Osteoblast (primary cell): ENCODE data around the gene ADAT2. TPM values are rescaled to one million over a fixed set of nuclear protein-coding genes. Genes with fewer than 3 reads are reported as not detected.
"Not testable (repeated sequence)": the region's sequence is repeated elsewhere in the genome, so short reads cannot be mapped to it uniquely, and the experiment has no call there.

ENCODE experiments used
- DNase-seq: peaks from one replicate; pipeline ENCODE4 v3.0.0; 2011; ENCODE audit warnings: low spot score, mixed read lengths; ENCODE audit not compliant: insufficient read length; ENCODE audit errors: missing footprints
- H2AFZ ChIP-seq: 2 replicates; pipeline ENCODE4 v1.6.0; 2011; ENCODE audit warnings: mild to moderate bottlenecking, low read length
- H3K27ac ChIP-seq: 2 replicates; pipeline ENCODE4 v1.5.1; 2011; ENCODE audit warnings: mild to moderate bottlenecking, low read depth, low read length, moderate library complexity
- H3K27me3 ChIP-seq: 2 replicates; pipeline ENCODE4 v1.6.0; 2012; ENCODE audit warnings: mild to moderate bottlenecking, control low read depth, inconsistent platforms, low read length, moderate library complexity; ENCODE audit not compliant: insufficient read depth
- H3K36me3 ChIP-seq: 2 replicates; pipeline ENCODE4 v1.5.1; 2011; ENCODE audit warnings: mild to moderate bottlenecking, low read length, control low read depth, moderate library complexity; ENCODE audit not compliant: insufficient read depth
- H3K4me1 ChIP-seq: 2 replicates; pipeline ENCODE4 v1.5.1; 2011; ENCODE audit warnings: mild to moderate bottlenecking, low read length, control low read depth, moderate library complexity; ENCODE audit not compliant: insufficient read depth
- H3K4me2 ChIP-seq: 2 replicates; pipeline ENCODE4 v1.6.0; 2011; ENCODE audit warnings: mild to moderate bottlenecking, low read length; ENCODE audit not compliant: insufficient read depth
- H3K4me3 ChIP-seq: fragments of 200-600 bp; sonication (generic); 3 replicates; pipeline ENCODE4 v1.5.1; 2012; ENCODE audit warnings: mild to moderate bottlenecking, low read length, inconsistent platforms; ENCODE audit not compliant: insufficient read depth
- H3K79me2 ChIP-seq: 2 replicates; pipeline ENCODE4 v1.6.0; 2012; ENCODE audit warnings: mild to moderate bottlenecking, low read length, control low read depth, inconsistent platforms; ENCODE audit not compliant: insufficient read depth
- H3K9me3 ChIP-seq: 2 replicates; pipeline ENCODE4 v1.5.1; 2011; ENCODE audit warnings: low read depth, low read length, control low read depth
- H4K20me1 ChIP-seq: 2 replicates; pipeline ENCODE4 v1.6.0; 2012; ENCODE audit warnings: mild to moderate bottlenecking, low read length, control low read depth; ENCODE audit not compliant: insufficient read depth
- CTCF ChIP-seq: IDR thresholded peaks from 2 replicates; pipeline ENCODE4 v1.5.1; 2011; ENCODE audit warnings: mild to moderate bottlenecking, low read depth, low read length, moderate library complexity; ENCODE audit errors: extremely low read depth
- total RNA-seq: library from RNA; depleted of rRNA; stranded (reverse); fragments of >200 nt; gene quantifications from 2 replicates; pipeline ENCODE4 v1.2.3, GENCODE V29; 2012

ADAT2 gene
- total RNA-seq, 1 donor, result 2.2 TPM

GRCh38 chr6:143478479-143479062, 28.1 kb upstream of the ADAT2 start:
- Histone ChIP-seq H4K20me1 (no peaks in the 10 kb centered on the region), H3K36me3 (peaks cover 23% of the 10 kb centered on the region), H3K27ac (no peak overlapping the region), H3K79me2 (no peaks in the 10 kb centered on the region), H3K27me3 (no peaks in the 10 kb centered on the region), H2AFZ (no peak overlapping the region), H3K4me1 (no peaks in the 10 kb centered on the region), H3K4me3 (no peak overlapping the region), H3K9me3 (no peaks in the 10 kb centered on the region), H3K4me2 (no peak overlapping the region)
- no peak for DNase-seq
- TF ChIP-seq CTCF, result no peak

- Histone ChIP-seq H3K27me3 (no peaks in the 10 kb centered on the region), H3K36me3 (peaks cover 30% of the 10 kb centered on the region), H3K9me3 (no peaks in the 10 kb centered on the region), H3K4me2 (no peak overlapping the region), H3K4me3 (no peak overlapping the region), H3K4me1 (no peaks in the 10 kb centered on the region), H3K79me2 (no peaks in the 10 kb centered on the region), H4K20me1 (no peaks in the 10 kb centered on the region), H2AFZ (no peak overlapping the region), H3K27ac (no peak overlapping the region)
- DNase-seq, result no peak
- TF ChIP-seq CTCF, result no peak
Observed at GRCh38 chr6:143476545-143476944, 26.1 kb upstream of the ADAT2 start.

GRCh38 chr6:143471822-143472221, 21.3 kb upstream of the ADAT2 start:
- Histone ChIP-seq H3K36me3 (peaks cover 16% of the 10 kb centered on the region), H4K20me1 (no peaks in the 10 kb centered on the region), H3K79me2 (no peaks in the 10 kb centered on the region), H3K9me3 (no peaks in the 10 kb centered on the region), H3K4me2 (no peak overlapping the region), H3K27ac (no peak overlapping the region), H3K4me3 (no peak overlapping the region), H3K27me3 (no peaks in the 10 kb centered on the region), H3K4me1 (no peaks in the 10 kb centered on the region), H2AFZ (no peak overlapping the region)
- DNase-seq, result no peak
- TF ChIP-seq CTCF, result no peak

- H3K27me3 ChIP-seq, DNase-seq, H3K4me3 ChIP-seq, H3K27ac ChIP-seq, H2AFZ ChIP-seq, H3K4me2 ChIP-seq, H3K36me3 ChIP-seq, H3K9me3 ChIP-seq, H3K79me2 ChIP-seq, H4K20me1 ChIP-seq, H3K4me1 ChIP-seq: not testable (repeated sequence)
Observed at GRCh38 chr6:143468823-143469222, 18.3 kb upstream of the ADAT2 start.
